Umbilical cord (tissue), 2 donors: ENCODE results near the gene WDR87. TPM values are rescaled to one million over a fixed set of nuclear protein-coding genes. Genes with fewer than 3 reads are reported as not detected.

Experiments used
- DNase-seq: peaks from one replicate; pipeline ENCODE4 v3.0.0-alpha.2; 2015; ENCODE audit warnings: low spot score
- total RNA-seq: library from RNA; depleted of rRNA; stranded (reverse); fragments of >200 nt; gene quantifications from one replicate; pipeline ENCODE4 v1.2.3, GENCODE V29; 2014; ENCODE audit warnings: low replicate concordance; ENCODE audit not compliant: insufficient read depth

Gene WDR87
- 1.7 TPM for total RNA-seq

DNA sequence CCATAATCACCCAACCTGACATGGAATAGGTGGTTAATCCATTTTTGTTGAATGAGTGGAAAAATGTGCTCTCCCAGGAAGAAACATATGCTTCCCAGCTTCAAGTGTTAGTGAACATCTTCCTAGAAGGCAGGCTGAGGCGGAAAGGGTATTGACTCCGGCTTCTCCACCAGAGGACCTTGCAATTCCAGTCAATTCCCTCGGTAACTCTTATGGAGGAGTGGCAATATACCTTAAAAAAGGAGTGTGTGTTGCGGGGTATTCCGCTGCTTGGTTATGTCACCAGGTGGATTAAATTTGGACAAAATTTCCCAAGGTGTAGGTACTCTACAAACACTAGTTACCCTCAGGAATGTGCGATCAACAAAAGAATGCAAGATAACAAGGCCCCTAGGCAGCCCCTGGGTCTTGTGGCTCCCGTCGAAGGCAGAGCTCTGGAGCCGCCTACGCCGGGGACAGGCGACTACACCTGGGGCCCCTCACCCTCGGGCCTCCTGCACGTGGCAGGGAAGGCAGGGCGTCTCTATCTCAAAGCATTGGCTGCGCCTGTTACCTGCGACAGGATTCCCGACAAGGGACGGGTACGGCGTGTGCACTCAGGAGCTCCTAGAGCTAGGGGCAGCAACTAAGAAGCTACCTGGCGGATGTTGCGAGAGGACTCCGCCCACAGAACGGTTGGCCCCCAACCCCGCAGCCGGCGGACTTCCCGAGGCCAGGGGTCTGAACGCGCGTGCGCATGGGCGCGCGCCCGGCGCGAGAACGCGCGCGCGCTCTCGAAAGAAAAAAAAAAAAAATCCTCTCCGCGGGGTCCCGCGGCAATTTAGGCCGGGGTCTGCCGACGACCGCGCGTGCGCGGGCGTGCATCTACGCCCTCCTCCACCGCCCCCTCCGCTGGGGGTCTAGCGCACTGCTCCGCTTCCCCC lies at the start of gene WDR87:
WDR87 (minus strand) TSS at position 649 of the 923 bp plus-strand sequence. CDS start 8,355 bp downstream, outside the sequence.
- DNase-seq, result peak; percentile 10

DNA sequence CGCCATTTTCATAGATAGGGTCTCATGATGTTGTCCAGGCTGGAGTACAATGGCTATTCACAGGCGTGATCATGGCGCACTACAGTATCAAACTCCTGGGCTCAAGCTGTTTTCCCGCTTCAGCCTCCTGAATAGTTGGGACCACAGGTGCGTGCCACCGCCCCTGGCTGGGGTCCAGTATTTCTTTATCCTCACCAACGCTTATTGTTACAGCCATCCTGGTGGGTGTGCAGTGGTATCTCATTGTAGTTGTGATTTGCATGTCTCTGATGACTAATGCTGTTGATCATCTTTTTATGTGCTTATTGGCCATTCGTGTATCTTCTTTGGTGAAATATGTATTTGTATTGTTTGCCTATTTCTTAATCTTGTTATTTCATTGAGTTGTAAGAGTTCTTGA lies 49.6 kb upstream of the WDR87 start:
- no peak for DNase-seq

DNA sequence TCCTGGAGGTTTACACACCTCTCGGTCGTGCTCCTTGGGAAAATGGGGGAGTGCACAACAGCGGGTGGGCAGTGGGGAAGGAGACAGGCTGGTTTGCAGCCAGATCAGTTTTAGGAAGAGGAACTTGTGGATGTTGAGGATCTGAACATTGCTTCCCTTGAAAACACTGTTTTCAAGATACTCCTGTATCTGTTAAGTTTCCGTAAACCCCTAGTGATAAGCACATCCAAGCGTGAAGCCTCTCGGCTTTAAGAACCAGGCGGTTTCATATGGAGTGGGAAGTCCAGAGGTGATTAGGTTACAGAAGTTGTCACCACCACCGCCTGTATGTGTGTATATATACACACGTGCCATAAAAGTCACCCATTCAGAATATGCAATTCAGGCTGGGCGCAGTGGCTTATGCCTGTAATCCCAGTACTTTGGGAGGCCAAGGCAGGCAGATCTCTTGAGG lies 48.1 kb upstream of the WDR87 start:
- peak; percentile 35 for DNase-seq

DNA sequence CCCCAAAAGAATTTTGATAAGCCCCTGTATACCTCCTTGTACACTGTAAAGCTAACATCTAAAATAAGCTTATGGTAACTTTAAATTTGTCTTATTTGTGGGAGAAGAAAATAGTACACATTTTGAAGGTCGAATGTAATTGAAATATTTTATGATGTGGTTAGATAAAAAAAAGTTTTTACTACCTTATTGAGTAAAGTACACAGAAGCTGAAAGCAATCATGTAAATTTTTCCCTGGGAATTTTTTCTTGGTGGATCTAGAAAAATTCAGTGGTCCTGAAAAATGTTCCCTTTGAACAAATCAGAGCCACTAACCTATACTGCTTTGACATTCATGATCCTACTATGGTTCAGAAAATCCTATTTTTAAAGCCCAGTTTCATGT lies 47.5 kb upstream of the WDR87 start:
- DNase-seq, result no peak

DNA sequence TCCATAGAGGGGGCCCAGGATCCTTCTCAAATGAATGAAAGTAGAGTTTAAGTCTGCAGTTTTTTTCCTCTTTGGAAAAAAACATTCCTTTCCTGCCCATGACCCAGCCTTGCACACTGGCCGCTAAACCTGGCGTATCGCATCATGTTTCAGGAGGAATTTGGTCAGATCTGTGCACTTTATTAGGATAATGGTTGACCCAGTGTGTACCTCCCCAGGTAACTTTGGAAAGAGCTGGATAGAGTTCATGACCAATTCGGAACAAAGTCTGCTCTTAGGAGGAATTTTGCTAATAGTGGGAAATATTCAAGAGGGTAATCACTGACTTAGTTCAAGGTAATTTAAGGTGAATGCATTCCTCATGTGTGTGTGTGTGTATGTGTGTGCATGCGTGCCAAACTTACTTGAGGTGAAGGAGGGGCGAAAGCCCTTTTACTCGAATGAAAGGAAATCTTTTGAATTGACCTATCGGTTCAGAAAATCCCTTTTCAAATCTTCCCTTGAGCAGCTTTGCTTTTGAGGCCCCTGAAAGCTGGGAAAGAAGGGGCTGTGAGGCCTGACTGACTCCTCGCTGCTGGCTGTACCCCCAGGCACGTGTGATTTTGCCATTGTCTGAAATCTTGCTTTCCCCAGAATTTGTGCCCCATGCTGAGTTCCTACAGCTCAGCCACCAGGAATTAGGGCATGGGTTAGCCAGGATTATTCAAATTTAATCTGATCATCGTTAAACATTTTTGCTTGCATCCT lies 47.0 kb upstream of the WDR87 start:
- DNase-seq, result no peak

DNA sequence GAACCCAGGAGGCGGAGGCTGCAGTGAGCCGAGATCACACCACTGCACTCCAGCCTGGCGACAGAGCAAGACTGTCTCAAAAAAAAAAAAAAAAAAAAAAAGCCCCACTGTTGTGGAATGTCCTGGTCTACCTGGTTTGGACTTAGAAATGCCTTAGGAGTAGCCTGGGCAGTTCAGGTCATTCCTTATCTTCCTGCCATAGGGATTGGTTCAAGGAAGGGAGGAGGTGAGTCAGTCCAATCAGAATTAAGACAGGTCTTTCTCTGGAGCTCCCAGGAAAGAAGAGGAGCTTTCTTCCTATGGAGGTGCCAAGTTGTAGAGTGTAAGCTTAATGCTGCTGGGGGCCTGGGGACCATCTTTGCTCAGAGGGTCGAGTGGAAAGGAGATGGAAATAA lies 45.4 kb upstream of the WDR87 start:
- DNase-seq, result no peak

DNA sequence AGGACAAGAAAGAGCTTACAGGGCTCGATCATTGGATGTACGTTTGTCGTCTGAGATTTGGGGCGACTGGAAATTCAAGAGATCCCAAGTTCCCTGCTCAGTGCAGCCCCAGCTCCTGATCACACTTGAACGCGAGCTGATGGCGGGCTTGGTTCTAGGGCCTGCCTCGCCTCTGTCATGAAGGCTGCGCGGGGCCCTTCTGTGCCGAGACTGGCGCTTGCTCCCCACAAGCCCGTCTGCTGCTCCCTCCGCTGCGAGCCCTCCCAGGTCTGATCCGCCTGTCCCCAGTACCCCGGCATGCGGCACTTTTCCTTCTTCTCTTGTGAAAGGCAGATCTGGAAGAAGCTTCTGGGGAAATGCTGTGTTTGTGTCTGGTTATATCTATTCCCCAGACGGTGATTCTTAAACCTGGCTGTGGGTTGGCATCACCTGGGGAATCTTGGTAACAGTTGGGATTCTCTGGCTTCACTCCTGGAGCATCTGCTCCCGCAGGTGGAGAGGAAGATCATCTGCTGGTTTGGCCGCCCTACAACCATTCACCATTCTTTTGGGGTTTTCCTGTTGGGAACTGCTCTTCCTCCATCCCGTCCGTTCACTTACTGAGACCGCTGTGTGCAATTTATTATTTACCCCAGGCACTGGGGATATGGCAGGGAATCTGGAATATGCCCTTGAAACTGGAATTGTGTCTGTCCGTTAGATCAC lies 44.2 kb upstream of the WDR87 start:
- DNase-seq, result no peak

DNA sequence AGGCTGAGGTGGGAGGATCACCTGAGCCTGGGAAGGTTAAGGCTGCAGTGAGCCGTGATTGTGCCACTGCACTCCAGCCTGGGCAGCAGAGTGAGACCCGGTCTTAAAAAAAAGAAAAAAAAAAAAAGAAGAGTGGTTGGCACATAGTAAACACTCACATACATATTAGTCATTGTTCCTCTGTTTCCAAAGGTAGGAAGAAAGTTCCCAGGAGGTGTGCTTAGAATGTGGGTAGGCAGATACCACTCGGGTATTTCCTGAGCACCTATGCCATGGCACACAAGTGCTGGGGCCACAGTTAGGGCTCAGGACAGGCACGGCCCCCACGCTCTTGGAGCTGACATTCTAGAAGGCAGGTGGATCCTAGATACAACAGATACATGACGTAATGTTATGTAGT lies 42.0 kb upstream of the WDR87 start:
- no peak for DNase-seq

DNA sequence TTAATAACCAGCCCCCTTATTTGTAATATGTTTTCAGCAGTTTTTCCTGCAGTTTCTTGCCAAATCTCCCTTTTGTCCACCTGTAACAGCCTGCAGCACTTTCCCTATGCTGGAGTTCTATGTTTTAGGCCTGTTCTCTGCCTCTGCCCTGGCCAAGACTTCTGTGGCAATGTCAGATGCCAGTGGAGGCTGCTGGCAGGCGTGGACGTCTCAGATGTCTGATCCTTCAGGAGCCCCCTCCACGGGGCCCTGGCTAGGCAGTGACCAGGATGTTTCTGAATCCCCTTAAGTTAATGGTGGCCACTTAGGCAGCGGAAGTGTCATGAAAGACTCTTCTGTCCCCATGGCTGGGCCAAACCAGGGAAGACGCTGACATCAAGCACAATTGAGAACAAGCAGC lies 41.4 kb upstream of the WDR87 start:
- DNase-seq, result no peak

DNA sequence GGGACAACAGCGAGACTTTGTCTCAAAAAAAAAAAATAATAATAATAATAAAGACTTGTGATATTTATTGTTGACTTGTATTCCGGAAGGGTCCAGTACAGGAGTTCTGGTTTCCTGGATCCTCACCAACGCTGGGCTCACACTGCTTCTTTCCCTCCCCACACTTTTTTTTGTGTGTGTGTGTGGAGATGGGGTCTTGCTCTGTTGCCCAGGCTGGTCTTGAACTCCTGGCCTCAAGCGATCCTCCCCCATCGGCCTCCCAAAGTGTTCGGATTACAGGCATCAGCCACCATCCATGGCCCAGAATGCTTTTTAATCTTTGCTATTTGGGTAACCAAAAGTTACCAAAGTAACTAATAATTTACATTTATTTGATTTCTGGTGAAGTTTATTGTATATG lies 39.7 kb upstream of the WDR87 start:
- DNase-seq, result no peak

DNA sequence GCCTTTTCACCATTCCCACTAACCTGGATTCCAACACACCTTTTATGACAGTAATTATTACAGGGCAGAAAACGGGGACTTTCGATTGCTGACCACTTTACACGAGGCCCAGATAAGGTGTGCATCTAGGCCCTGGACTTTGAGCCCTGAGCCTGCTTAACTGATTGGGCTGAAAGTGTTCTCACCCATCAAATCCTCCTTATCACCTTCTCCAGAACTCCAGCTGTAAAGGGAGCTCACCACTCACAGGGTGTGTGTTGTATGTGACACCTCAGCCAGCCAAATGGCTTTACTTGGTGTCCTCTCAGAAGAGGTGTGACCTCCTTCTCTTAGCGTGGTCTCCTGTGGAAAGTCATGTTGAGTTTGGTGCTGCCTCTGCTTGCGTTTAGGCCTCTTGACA lies 37.1 kb upstream of the WDR87 start:
- DNase-seq, result no peak

DNA sequence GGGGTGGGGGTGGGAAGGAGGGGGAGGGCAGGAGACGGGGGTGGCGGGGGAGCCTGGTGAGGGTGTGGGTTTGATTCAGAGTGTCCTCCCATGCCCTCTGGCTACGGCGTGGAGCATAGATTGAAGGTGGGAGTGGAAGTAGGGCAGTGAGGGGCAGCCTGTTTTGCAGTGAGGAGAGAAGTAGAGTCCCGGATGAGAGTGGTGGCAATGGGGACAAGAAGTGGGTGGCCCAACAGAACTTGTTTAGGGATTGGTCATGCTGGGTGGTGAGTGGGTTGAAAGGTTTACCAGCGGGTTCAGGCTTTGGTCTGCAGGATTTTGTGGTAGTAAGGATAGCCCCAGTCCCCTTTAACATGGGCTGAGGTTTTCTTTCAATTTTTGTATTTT lies 36.1 kb upstream of the WDR87 start:
- no peak for DNase-seq

DNA sequence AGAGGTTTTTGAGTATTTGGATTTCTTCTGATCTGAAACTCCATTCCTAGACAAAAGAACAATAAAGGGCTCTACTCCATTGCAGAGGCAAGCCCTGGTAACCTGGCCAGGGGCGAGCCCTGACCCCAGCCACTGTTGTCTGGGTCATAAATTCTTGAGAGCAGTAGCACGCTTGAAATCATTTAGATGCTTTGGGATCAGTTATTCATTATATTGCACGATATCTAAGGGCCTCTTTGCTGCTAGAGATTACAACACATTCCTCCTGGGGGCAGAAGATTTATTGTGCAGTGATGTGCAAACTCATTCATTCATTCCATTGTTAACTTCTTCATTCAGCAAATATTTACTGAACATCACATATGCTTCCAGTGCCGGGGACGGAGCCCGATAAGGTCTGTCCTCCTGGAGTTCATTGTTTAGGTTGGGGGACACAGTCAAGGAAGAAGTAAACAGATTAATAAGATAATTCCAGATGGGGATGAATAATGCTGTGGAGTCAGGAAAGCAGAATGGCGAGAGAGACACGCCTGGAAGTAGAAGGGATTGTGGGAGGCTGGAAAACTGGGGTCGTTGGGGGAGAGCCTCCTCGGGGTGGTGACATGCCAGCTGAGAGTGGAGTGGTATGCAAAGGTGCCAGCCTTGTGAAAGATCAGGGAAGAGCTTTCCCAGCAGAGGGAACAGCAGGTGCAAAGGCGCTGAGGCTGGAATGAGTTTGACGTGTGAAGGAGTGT lies 35.6 kb upstream of the WDR87 start:
- DNase-seq, result no peak

DNA sequence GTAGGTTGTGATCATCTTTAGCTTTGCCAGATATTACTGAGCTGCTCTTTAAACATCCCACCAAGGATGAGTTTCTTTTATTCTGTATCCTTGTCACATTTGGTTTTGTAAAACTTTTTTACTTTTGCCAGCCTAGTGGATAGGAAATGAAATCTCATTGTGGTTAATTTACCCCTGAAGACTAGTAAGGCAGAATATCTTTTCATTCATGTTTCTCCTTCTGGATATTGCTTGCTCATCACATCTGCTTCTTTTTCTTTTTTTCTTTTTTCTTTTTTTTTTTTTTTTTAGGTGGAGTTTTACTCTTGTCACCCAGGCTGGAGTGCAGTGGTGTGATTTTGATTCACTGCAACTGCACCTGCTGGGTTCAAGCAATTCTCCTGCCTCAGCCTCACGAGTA lies 32.0 kb upstream of the WDR87 start:
- no peak for DNase-seq

DNA sequence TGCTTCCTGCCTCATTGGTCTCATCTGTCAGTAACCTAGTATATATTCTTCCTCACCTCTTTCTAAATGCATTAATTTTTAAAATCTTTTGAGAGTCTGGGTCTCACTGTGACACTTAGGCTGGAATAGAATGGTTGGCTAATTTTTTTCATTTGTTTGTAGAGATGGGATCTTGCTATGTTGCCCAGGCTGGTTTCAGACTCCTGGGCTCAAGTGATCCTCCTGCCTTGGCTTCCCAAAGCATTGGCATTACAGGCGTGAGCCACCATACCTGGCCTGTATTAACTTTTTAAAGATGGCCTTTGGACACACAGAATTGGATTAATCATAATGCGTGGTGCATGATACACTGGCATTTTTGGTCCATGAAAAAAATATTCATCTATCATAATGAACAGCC lies 30.5 kb upstream of the WDR87 start:
- no peak for DNase-seq

DNA sequence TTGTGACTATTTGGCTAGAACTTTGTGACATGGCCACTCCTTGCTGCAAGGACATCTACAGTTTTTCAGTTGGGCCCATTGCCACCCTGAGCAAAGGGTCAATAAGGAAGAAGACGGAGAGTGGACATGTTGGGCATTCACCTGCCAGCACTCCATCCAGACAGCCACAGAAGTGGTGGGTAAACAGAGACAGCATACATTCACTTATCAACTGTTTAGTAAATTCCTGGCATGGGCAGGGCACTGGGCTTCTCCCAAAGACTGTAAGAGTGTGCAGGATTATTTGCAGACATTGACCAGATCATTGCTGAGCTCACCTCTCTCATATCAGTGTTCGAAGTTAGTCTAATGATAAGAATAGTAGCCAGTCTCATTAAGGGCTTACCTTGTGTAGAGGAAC lies 29.8 kb upstream of the WDR87 start:
- DNase-seq, result no peak

DNA sequence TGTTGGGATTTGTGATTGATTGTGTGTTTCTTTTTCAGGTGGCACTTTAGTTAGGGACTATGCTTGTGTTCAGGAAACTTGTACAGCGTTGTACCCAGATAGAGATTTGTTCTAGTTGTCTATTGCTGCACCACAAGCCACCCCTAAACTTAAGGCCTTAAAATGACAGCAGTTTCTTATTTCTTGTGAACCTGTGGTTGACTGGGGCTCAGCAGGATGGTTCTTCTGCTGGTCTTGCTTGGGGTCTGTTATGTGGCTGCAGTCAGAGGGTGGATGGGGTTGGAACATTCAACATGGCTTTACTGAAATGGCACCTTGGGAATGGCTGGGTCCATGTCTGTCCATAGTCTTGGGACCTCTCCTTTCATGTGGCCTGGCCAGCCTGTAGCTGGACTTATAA lies 28.9 kb upstream of the WDR87 start:
- no peak for DNase-seq

DNA sequence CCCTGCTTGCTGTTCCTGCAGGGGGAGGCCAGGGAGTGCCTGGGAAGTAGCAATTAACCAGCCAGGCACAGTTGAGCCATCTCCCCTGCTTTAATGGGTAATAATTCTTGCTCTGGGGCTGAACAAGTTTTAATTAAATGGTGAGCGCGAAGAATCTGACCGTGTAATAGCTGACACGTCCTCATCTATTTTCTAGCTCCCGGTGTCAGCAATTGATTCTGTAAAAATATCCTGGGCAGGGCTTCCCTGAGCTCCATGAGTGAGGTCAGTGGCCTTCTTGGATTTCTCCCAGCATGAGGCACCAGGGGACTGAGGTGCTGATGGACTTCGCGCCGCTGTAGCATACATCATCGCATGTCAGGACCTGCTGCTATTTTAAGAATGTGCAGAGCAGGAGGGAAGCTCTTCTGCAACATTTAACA lies 27.6 kb upstream of the WDR87 start:
- peak; percentile 22 for DNase-seq

DNA sequence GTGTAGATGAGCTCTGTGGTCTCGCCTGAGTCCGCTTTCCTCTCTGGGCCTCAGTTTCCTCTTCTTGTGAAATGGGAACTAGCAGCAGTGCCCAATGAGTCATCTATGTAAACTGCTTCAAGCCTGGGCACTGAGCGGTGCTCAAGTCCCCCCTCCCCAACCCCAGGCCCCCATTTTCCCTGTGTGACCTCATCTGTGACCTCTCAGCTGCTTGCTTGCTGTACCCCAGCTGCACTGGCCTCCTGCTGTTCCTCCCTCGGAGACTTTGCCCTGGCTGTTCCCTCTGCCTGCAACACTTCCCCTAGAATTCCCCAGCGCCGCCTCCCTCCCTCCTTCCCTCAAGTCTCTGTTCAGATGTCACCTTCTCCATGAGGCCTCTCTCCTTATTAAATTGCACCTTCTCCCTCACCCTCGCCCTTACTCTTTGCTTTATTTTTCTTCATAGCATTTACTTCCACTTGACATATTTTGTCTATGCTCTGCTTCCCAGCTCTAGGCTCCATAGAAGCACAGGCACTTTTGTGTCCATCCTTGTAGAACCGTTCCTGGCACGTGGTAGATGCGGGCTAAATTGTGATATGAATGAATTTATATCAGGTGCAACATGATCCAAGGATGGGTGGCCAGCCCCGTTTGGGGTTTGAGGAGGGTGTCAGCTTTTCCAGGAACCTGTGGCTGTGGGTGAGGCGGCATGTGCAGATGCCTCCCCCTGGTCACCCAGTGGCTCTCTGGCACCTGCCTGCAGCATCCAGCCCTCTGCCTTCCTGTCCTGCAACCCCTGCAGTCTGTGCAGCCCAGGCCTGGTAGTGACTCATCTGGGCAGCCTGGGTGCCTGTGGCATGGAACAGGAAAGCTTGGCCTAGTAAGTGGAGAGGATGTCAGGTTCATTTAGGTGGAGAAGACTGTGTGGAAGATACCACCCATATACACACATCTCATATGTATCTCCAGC lies 26.9 kb upstream of the WDR87 start:
- no peak for DNase-seq
